ENCODE results near the gene PLCH2.

Gene PLCH2

DNA sequence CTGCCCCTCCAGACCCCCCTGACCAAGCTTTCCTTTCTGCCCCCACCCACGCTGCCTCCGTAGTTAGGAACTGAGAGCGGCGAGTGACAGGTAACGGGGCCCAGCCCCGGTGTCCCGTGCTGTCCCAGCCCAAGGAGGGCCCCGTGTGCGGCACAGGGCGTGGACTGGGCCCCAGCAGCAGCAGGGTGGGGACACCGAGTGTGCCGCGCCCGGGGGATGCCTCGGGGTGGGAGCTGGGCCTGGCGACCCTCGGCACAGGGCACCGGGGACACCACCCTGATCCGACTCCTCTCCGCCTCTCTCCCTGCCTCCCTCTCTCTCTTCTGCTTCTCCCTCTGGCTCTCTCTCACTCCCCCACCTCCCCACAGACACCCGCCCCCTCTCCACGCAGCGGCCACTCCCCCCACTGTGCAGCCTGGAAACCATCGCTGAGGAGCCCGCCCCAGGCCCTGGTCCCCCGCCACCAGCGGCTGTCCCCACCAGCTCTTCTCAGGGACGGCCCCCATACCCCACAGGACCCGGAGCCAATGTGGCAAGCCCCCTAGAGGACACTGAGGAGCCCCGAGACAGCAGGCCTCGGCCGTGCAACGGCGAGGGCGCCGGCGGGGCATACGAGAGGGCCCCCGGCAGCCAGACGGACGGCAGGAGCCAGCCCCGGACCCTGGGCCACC, 27.6 kb downstream of the PLCH2 start:
- DNase-seq (ENCODE audit: insufficient read length) (no peak), FAIRE-seq (no peak)
- TF ChIP-seq POLR2A (IDR thresholded peaks at IDR 0.05; ENCODE audit: low read depth, low read length) (no peak), TAF1 (IDR thresholded peaks at IDR 0.05; ENCODE audit: borderline replicate concordance, low read depth, low read length) (no peak), POLR2AphosphoS5 (IDR thresholded peaks at IDR 0.05; ENCODE audit: low read depth, low read length) (no peak)

- TF ChIP-seq POLR2AphosphoS5 (IDR thresholded peaks at IDR 0.05; ENCODE audit: low read depth, low read length) (no peak), TAF1 (IDR thresholded peaks at IDR 0.05; ENCODE audit: borderline replicate concordance, low read depth, low read length) (no peak), POLR2A (IDR thresholded peaks at IDR 0.05; ENCODE audit: low read depth, low read length) (no peak)
- DNase-seq (ENCODE audit: insufficient read length) = no peak
- no peak for FAIRE-seq
These were observed 28.3 kb downstream of the PLCH2 start for GRCh38 chr1:2504225-2504948.

DNA sequence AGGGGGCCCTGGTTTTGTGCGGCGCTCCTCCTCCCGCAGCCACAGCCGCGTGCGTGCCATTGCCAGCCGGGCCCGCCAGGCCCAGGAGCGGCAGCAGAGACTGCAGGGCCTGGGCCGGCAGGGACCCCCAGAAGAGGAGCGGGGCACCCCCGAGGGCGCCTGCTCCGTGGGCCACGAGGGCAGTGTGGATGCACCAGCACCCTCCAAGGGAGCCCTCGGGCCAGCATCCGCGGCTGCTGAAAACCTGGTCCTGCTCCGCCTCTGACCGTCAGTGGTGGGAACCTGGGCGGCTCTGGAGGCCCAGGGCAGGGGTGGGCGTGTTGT, 28.8 kb downstream of the PLCH2 start:
- FAIRE-seq (no peak), DNase-seq (ENCODE audit: insufficient read length) (no peak)
- no peak for TF ChIP-seq POLR2A (IDR thresholded peaks at IDR 0.05; ENCODE audit: low read depth, low read length)
- TF ChIP-seq TAF1 (IDR thresholded peaks at IDR 0.05; ENCODE audit: borderline replicate concordance, low read depth, low read length) = no peak
- no peak for TF ChIP-seq POLR2AphosphoS5 (IDR thresholded peaks at IDR 0.05; ENCODE audit: low read depth, low read length)

- DNase-seq (ENCODE audit: insufficient read length) = no peak
- FAIRE-seq = no peak
These were observed 29.4 kb downstream of the PLCH2 start for GRCh38 chr1:2505461-2505994.

DNA sequence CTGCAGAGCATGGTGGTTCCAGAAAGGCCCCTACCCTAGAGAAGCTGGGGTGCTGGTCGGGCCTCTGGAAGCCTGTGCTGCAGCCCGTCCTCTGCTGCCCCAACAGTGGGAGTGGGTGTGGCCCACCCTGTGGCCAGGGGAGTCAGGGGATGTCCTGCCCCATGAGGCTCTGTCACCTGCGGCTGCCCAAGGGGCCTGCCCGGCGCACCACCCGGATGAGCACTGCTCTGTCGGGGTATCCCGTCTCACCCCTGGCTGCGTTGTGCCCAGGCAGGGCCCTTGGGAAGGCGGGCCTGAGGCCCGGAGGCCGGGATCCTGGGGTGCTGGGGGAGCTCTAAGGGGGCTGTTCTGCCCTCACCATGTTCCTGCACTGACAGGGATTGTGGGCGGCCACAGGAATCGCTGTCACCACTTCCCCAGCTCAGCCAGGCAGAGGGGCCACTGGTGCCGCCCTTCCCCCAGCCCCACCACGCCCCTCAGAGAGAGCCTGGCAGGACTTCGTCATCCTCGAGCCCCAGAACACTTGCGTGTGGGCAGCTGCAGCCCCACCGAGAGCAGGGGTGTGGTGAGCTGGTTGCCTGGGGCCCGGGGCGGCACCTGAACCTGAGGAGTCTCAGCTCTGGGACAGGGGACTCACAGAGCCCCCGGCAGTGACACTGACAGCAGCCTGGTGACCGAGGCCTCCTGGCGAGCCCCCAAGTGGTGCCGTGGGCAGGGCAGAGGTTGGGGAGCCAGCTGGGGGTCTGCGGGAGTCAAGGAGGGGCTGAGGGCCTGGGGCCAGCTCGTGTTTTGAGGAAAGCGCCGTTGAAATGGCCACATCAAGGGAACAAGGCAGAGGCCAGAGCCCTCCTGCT, 30.1 kb downstream of the PLCH2 start:
- FAIRE-seq = no peak
- no peak for TF ChIP-seq TAF1 (IDR thresholded peaks at IDR 0.05; ENCODE audit: borderline replicate concordance, low read depth, low read length)
- no peak for TF ChIP-seq POLR2A (IDR thresholded peaks at IDR 0.05; ENCODE audit: low read depth, low read length)
- TF ChIP-seq POLR2AphosphoS5 (IDR thresholded peaks at IDR 0.05; ENCODE audit: low read depth, low read length) = no peak

More at GRCh38 chr1:2505461-2505994, 29.4 kb downstream of the PLCH2 start:
- TF ChIP-seq POLR2A (IDR thresholded peaks at IDR 0.05; ENCODE audit: low read depth, low read length) (no peak), TAF1 (IDR thresholded peaks at IDR 0.05; ENCODE audit: borderline replicate concordance, low read depth, low read length) (no peak), POLR2AphosphoS5 (IDR thresholded peaks at IDR 0.05; ENCODE audit: low read depth, low read length) (no peak)

GRCh38 chr1:2506901-2507565, 30.9 kb downstream of the PLCH2 start:
- DNase-seq (ENCODE audit: insufficient read length) (no peak), FAIRE-seq (no peak)
- TF ChIP-seq TAF1 (IDR thresholded peaks at IDR 0.05; ENCODE audit: borderline replicate concordance, low read depth, low read length) (no peak), POLR2A (IDR thresholded peaks at IDR 0.05; ENCODE audit: low read depth, low read length) (peak; percentile 22; the same call in 1 of the 2 replicates), POLR2AphosphoS5 (IDR thresholded peaks at IDR 0.05; ENCODE audit: low read depth, low read length) (no peak; the same call in none of the 2 replicates)

More for the DNA sequence above, 30.1 kb downstream of the PLCH2 start:
- no peak for DNase-seq (ENCODE audit: insufficient read length)

GRCh38 chr1:2507744-2508155, 31.7 kb downstream of the PLCH2 start:
- DNase-seq (ENCODE audit: insufficient read length) = no peak
- no peak for TF ChIP-seq TAF1 (IDR thresholded peaks at IDR 0.05; ENCODE audit: borderline replicate concordance, low read depth, low read length)
- TF ChIP-seq POLR2AphosphoS5 (IDR thresholded peaks at IDR 0.05; ENCODE audit: low read depth, low read length) = no peak
- no peak for TF ChIP-seq POLR2A (IDR thresholded peaks at IDR 0.05; ENCODE audit: low read depth, low read length)
- no peak for FAIRE-seq

DNA sequence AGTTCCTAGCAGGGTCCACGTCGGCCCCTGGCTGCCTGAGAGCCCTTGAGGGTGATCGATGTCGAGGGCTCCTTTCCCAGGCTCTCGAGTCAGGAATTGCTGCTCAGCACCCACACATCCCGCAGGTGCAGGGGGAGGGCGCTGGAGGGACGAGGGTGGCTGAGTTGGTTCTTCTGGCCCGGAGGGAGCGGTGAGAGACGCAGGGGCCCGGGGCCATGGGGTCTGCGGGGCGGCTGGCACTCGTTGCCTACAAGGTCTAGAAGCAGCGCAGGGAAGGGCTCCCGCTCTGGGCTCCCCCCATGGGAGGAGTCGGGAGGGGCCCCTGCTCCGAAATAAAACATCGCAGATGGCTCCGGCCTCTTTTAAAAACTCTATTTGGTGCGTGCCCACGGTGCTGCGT, 32.1 kb downstream of the PLCH2 start:
- no peak for DNase-seq (ENCODE audit: insufficient read length)
- FAIRE-seq = no peak
- TF ChIP-seq TAF1 (IDR thresholded peaks at IDR 0.05; ENCODE audit: borderline replicate concordance, low read depth, low read length) (no peak), POLR2A (IDR thresholded peaks at IDR 0.05; ENCODE audit: low read depth, low read length) (no peak), POLR2AphosphoS5 (IDR thresholded peaks at IDR 0.05; ENCODE audit: low read depth, low read length) (no peak)

- FAIRE-seq = no peak
- no peak for TF ChIP-seq POLR2A (IDR thresholded peaks at IDR 0.05; ENCODE audit: low read depth, low read length)
- no peak for TF ChIP-seq POLR2AphosphoS5 (IDR thresholded peaks at IDR 0.05; ENCODE audit: low read depth, low read length)
- TF ChIP-seq TAF1 (IDR thresholded peaks at IDR 0.05; ENCODE audit: borderline replicate concordance, low read depth, low read length) = no peak
- DNase-seq (ENCODE audit: insufficient read length) = no peak
These were observed 32.7 kb downstream of the PLCH2 start for GRCh38 chr1:2508751-2509150.

- FAIRE-seq (no peak), DNase-seq (ENCODE audit: insufficient read length) (no peak)
- no peak for TF ChIP-seq POLR2AphosphoS5 (IDR thresholded peaks at IDR 0.05; ENCODE audit: low read depth, low read length)
- TF ChIP-seq POLR2A (IDR thresholded peaks at IDR 0.05; ENCODE audit: low read depth, low read length) = no peak
- TF ChIP-seq TAF1 (IDR thresholded peaks at IDR 0.05; ENCODE audit: borderline replicate concordance, low read depth, low read length) = no peak
These were observed 33.5 kb downstream of the PLCH2 start for GRCh38 chr1:2509589-2509988.

All from GM12892 (cell line).